ENCODE measurements around the gene PHF13. TPM values are rescaled to one million over a fixed set of nuclear protein-coding genes. Genes with fewer than 3 reads are reported as not detected.

PHF13 gene
- total RNA-seq, 2 experiments from 2014 or later: 14.0 to 14.7 TPM

GRCh38 chr1:6621429-6622391 lies 8.2 kb downstream of the PHF13 start:
- CTCF ChIA-PET: no interaction called here
- POLR2A ChIA-PET: interaction anchor here (0.6 kb wide), 2 partner anchors 19 to 55 kb away, joined by 3 to 5 read pairs; no protein-coding TSS in a partner anchor

GRCh38 chr1:6622396-6623152 lies 9.0 kb downstream of the PHF13 start:
- CTCF ChIA-PET: no interaction called here

DNA sequence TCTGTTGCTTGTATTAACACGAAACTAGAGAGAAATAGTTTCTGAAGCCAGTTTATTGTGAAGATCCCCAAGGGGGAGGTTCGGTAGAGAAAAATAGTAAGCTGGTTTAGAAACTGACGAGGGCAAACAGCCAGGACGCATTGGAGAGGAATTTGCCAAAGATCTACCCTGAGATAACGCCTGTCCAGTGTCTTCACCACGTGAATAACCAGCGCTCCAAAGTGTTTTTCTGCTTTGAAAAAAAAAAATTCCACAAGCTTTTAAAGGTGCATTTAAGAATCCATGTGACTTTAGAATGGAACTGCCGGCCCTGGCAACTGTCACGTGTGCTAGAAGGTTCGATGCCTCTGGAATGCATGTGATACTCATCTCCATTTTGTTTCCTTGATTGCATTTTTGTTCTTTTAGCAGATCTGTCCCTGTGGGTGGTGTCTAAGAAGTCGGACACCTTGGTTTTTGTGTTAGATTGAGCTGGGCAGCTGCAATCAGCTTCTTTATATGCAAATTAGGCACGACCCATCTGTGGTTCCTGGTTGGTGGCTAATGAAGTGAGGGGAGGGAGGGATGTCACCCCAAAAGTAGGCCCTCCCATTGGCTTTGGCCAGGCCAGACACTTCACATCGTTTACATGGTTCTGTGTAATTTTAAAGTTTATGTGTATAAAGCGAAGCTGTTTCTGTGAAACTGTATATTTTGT lies 9.9 kb downstream of the PHF13 start:
- ChIA-PET POLR2A (interaction anchor here (1.1 to 1.3 kb wide), 2 partner anchors 8 to 21 kb away, joined by 3 to 4 read pairs; partner anchors contain the start of gene KLHL21), CTCF (interaction anchor here (0.9 to 1.3 kb wide), 2 partner anchors 19 to 21 kb away, joined by 3 to 4 read pairs; partner anchors contain the start of gene KLHL21)

More at GRCh38 chr1:6622396-6623152, 9.0 kb downstream of the PHF13 start:
- POLR2A ChIA-PET: interaction anchor here (0.6 to 1.1 kb wide), 2 partner anchors 20 to 54 kb away, joined by 3 to 5 read pairs; partner anchors contain the start of gene KLHL21

- ChIA-PET POLR2A (interaction anchor here (1.2 to 1.3 kb wide), 2 partner anchors 9 to 21 kb away, joined by 4 read pairs; no protein-coding TSS in a partner anchor), CTCF (interaction anchor here (0.6 to 1.3 kb wide), 4 partner anchors 23 to 41 kb away, joined by 3 read pairs; partner anchors contain the start of gene KLHL21)
Measured at GRCh38 chr1:6624710-6625583, 11.4 kb downstream of the PHF13 start, which contains the start of gene THAP3. Gene THAP3, plus strand, starts transcription at chr1:6624868. Its CDS starts 351 bp downstream, at chr1:6625219.

- CTCF ChIA-PET: interaction anchor here (0.7 kb wide), 1 partner anchor 41 kb away, joined by 3 read pairs; no protein-coding TSS in a partner anchor
- POLR2A ChIA-PET: no interaction called here
Measured at GRCh38 chr1:6625584-6626149, 12.1 kb downstream of the PHF13 start.

DNA sequence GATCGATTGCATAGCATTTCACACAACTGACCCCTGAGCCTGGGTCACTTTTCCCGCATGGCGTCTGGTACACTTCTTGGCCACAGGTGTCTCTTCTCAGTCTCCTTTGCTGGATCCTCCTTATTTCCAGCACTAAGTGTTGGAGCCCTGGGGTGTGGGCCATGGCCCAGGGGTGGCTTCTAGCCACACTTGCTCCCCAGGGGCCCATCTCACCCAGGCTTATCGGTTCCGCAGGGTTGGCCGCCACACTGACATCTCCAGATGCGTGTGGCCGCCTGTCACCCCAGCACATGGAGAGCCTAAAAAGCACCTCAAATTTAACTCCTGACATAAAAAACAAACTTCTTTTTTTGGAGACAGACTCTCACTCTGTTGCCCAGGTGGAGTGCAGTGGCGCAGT lies 13.5 kb downstream of the PHF13 start:
- ChIA-PET CTCF (interaction anchor here (1.4 kb wide), 1 partner anchor 73 kb away, joined by 4 read pairs; the partner anchor contains the start of genes NOL9 and TAS1R1), POLR2A (no interaction called here)

- POLR2A ChIA-PET: no interaction called here
- CTCF ChIA-PET: interaction anchor here (1.4 kb wide), 1 partner anchor 74 kb away, joined by 4 read pairs; the partner anchor contains the start of genes NOL9 and TAS1R1
Measured at GRCh38 chr1:6627841-6628545, 14.5 kb downstream of the PHF13 start.

DNA sequence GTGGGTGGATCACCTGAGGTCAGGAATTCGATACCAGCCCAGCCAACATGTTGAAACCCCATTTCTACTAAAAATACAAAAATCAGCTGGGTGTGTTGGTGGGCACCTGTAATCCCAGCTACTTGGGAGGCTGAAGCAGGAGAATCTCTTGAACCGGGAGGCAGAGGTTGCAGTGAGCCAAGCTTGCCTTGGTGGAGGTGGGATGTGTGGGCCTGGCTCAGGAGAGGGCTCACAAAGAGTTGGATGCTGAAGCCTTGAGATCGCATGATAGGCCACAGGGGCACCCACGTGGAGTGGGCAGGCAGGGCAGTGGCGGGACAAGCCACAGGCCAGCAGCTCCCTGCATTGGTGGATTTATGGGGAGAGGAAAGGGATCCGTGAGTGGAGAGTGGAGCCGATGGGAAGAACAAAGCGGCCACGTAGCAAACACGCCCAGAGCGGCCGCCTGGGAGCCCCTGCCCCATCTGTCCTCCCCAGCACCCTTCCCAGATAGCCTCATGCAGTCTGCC lies 15.5 kb downstream of the PHF13 start:
- ChIA-PET CTCF (interaction anchor here (0.6 kb wide), 1 partner anchor 35 kb away, joined by 3 read pairs; no protein-coding TSS in a partner anchor), POLR2A (no interaction called here)

GRCh38 chr1:6630027-6630426 lies 16.5 kb downstream of the PHF13 start:
- CTCF ChIA-PET: interaction anchor here (1.0 to 1.1 kb wide), 2 partner anchors 15 to 153 kb away, joined by 3 read pairs; no protein-coding TSS in a partner anchor
- POLR2A ChIA-PET: no interaction called here

GRCh38 chr1:6631058-6631457 lies 17.5 kb downstream of the PHF13 start:
- ChIA-PET CTCF (interaction anchor here (1.1 kb wide), 1 partner anchor 14 kb away, joined by 3 read pairs; no protein-coding TSS in a partner anchor), POLR2A (interaction anchor here (0.7 kb wide), 1 partner anchor 10 kb away, joined by 8 read pairs; no protein-coding TSS in a partner anchor)

- CTCF ChIA-PET: interaction anchor here (0.6 to 0.8 kb wide), 2 partner anchors 51 to 228 kb away, joined by 4 read pairs; no protein-coding TSS in a partner anchor
- POLR2A ChIA-PET: no interaction called here
Measured at GRCh38 chr1:6632588-6633514, 19.3 kb downstream of the PHF13 start.

DNA sequence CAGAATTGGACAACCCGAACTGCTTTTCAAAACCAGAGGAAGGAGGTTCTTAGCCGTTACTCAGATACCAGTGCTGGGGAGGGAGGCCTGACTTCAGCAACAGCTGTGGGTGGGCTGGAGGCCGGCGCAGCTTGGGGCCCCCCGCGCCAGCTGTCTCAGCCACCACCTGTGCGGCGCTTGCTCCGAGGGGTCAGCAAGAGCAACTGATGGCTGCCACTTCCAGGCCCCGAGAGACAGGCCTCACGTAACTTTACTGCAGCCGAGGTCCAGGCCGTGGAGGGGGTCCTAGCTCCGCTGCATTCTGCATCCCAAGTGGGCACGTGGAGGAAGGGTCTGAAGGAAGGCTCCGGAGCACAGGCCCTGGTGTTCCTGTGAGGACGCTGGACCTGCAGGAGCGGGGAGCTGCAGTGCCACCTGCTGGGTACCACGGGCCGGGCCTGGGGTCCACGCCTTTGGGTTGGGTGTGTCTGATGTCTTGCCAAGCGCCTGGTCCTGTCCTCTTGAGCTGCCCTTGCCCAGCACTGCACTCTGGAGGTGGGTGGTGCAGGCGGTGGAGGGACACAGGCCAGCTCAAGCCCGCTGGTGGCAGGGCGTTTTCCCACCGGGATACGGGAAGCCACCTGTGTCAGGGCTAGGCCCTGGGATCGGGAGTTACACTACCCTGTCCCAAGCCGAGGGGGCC lies 21.0 kb downstream of the PHF13 start:
- CTCF ChIA-PET: interaction anchor here (0.8 to 1.5 kb wide), 5 partner anchors 12 to 81 kb away, joined by 3 to 5 read pairs (median 3); partner anchors contain the start of gene TAS1R1
- POLR2A ChIA-PET: no interaction called here

DNA sequence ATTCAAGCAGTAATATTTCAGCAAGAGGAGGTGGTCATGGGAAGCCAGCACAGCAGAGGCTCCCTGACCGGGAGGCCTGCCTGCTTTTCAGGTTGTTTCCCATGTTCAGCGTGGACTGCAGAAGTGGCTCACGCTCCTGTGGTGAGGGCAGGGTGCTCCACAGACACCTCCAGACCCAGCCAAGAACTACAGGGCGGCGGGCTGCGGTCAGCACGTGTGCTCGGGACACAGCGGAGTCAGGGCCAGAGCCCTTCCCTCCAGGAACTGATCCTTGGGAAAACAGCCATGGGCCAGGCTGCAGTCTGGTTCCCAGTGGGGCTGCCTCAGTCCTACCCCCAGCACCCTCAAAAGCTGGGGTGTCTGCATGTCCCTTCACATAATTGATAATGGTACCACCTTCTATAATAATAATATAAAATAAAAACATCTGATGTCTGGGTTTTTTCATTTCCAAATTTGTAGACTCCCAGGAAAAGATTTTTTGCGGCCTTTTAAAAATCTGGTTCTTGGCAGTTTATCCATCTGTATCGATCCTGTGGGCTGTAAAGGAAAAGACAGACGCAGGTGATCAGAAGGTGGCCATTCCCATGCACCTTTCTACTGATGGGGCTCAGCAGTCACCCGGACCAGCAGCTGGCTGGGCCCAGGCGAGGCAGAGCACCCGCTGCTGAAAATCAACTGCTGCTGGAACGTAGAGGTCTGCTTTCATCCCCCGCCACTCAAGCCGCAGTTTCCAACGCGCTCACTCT lies 21.8 kb downstream of the PHF13 start:
- POLR2A ChIA-PET: no interaction called here
- CTCF ChIA-PET: interaction anchor here (0.8 to 1.5 kb wide), 4 partner anchors 11 to 80 kb away, joined by 3 to 5 read pairs (median 4); partner anchors contain the start of gene TAS1R1

Data from activated CD8-positive, alpha-beta memory T cell treated with anti-CD3 and anti-CD28 coated beads for 36 hours (primary cell).